ENCODE data around the gene GABRG3. TPM values are rescaled to one million over a fixed set of nuclear protein-coding genes. Genes with fewer than 3 reads are reported as not detected.

The GABRG3 gene
- total and polyA plus RNA-seq, 2 experiments from 2014 or later, result 0.10 to 1.4 TPM

DNA sequence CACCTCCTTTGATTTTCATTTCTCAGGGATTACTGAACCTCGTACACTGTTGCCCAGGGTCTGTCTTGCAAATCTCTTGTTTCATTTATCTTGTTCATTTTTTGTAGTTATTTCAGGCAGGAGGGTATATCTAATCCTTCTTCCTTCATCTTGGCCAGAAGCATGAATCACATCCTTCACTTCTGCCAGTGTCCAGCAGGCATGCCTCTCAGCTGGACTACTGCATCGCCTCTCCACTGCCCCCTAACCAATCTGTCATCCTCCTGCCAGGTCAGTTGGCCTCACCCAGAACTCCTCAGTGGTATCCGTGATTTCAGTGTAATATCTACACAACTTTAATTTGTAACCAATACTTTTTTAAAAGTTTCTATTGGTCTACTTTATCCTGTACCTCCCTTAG is 297.9 kb downstream of the GABRG3 start:
- H3K9me3 Mint-ChIP-seq, result peaks cover 7% of the 10 kb centered on the region; the same call in 1 of the 3 replicates
- Histone ChIP-seq H3K9me2 (ENCODE audit: insufficient read depth) (no peaks in the 10 kb centered on the region), H3K4me3 (no peak overlapping the region), H3K4me2 (no peak overlapping the region), H2AFZ (no peak overlapping the region), H4K20me1 (replicated peaks; ENCODE audit: insufficient read depth) (no peaks in the 10 kb centered on the region), H3K79me2 (replicated peaks; ENCODE audit: insufficient read depth) (no peaks in the 10 kb centered on the region), H3K36me3 (ENCODE audit: insufficient read depth) (no peaks in the 10 kb centered on the region), H3K4me1 (ENCODE audit: insufficient read depth) (peaks cover 5% of the 10 kb centered on the region; the same call in 1 of the 2 replicates), H3K27me3 (ENCODE audit: insufficient read depth) (no peaks in the 10 kb centered on the region), H3F3A (replicated peaks; ENCODE audit: low read depth) (no peaks in the 10 kb centered on the region), H3K27ac (ENCODE audit: low read depth) (no peak overlapping the region)
- H3K4me1 Mint-ChIP-seq, result peaks cover 5% of the 10 kb centered on the region; the same call in 1 of the 3 replicates
- ATAC-seq (no peak), DNase-seq (ENCODE audit: low spot score) (no peak)
- no peak overlapping the region for H3K4me3 Mint-ChIP-seq
- peaks cover 2% of the 10 kb centered on the region for H3K27me3 Mint-ChIP-seq (ENCODE audit: insufficient read depth, low read depth, poor library complexity)
- H3K36me3 Mint-ChIP-seq (ENCODE audit: low read depth), result peaks cover 3% of the 10 kb centered on the region; the same call in 2 of the 3 replicates
- H3K27ac Mint-ChIP-seq, result no peak overlapping the region
- no peak for TF ChIP-seq JUNB (IDR thresholded peaks at IDR 0.05; ENCODE audit: unreplicated experiment)
- no peak for TF ChIP-seq ZNF462 (CRISPR knock-in tag; IDR thresholded peaks at IDR 0.05)
- TF ChIP-seq ETS1 (IDR thresholded peaks at IDR 0.05), result no peak
- TF ChIP-seq REST (IDR thresholded peaks at IDR 0.05; ENCODE audit: unreplicated experiment), result no peak
- no peak for TF ChIP-seq CTCF (conservative IDR thresholded peaks at IDR 0.05; ENCODE audit: low read depth in 2 of 2)
- TF ChIP-seq POLR2AphosphoS5 (IDR thresholded peaks at IDR 0.05; ENCODE audit: low read depth), result no peak
- no peak for TF ChIP-seq STAT1 (IDR thresholded peaks at IDR 0.05; ENCODE audit: unreplicated experiment)
- TF ChIP-seq ZNF331 (CRISPR knock-in tag; IDR thresholded peaks at IDR 0.05; ENCODE audit: low read depth), result no peak
- no peak for TF ChIP-seq EZH2phosphoT487 (IDR thresholded peaks at IDR 0.05; ENCODE audit: unreplicated experiment)
- no peak for TF ChIP-seq ZNF114 (CRISPR knock-in tag; IDR thresholded peaks at IDR 0.05)
- TF ChIP-seq NANOG (IDR thresholded peaks at IDR 0.05; ENCODE audit: borderline replicate concordance), result no peak
- no peak for TF ChIP-seq CREB1 (CRISPR knock-in tag; IDR thresholded peaks at IDR 0.05; ENCODE audit: low read depth)
- no peak for TF ChIP-seq EZH2 (IDR thresholded peaks at IDR 0.05; ENCODE audit: low read depth, unreplicated experiment)

All from GM23338 (cell line).